Measurements from ENCODE around the gene CYP27B1. TPM values are rescaled to one million over a fixed set of nuclear protein-coding genes. Genes with fewer than 3 reads are reported as not detected.

Gene CYP27B1
- total and polyA plus RNA-seq, 2 donors (not counting 3 experiments of a cell fraction or from before 2014, with no cell fraction given), result 0.62 to 2.7 TPM

- no TSS peak for BruUV-seq (replicated peaks)
- no peak overlapping the region for H2AFZ ChIP-seq (ENCODE audit: low read depth, low read length)
- intact Hi-C loops (cut with micrococcal nuclease) (loop anchor here (1.0 kb wide), 1 partner anchor 149 kb away; no protein-coding TSS in a partner anchor), dilution Hi-C loops (cut with MboI; ENCODE audit: extremely low pct_ligation_motif_present, low sequenced_read_pairs) (no loop called here)
- TF ChIP-seq POLR2A (IDR thresholded peaks at IDR 0.05; ENCODE audit: low read depth, low read length) (no peak), GATA2 (IDR thresholded peaks at IDR 0.05; ENCODE audit: insufficient read depth, insufficient read length, low read depth, low read length) (no peak), EZH2 (IDR thresholded peaks at IDR 0.05; ENCODE audit: borderline replicate concordance, low read depth, low read length, severe bottlenecking) (peak; percentile 47), JUN (IDR thresholded peaks at IDR 0.05; ENCODE audit: borderline replicate concordance, insufficient read depth, insufficient read length, low read depth) (no peak), FOS (IDR thresholded peaks at IDR 0.05; ENCODE audit: borderline replicate concordance, insufficient read depth, low read length) (no peak), MYC (IDR thresholded peaks at IDR 0.05; ENCODE audit: low read depth, low read length) (no peak), CTCF (IDR thresholded peaks at IDR 0.05; ENCODE audit: extremely low read depth in 1 of 2, insufficient read depth in 1 of 2, low read depth in 1 of 2, low read length in 2 of 2) (peak; percentile 70 to 84), POLR2AphosphoS5 (IDR thresholded peaks at IDR 0.05; ENCODE audit: insufficient read depth, low read depth, low read length) (no peak)
- TF ChIP-seq, protein P1, sequence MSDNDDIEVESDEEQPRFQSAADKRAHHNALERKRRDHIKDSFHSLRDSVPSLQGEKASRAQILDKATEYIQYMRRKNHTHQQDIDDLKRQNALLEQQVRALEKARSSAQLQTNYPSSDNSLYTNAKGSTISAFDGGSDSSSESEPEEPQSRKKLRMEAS (IDR thresholded peaks at IDR 0.05; ENCODE audit: insufficient read depth, insufficient read length), result no peak
- no peak overlapping the region for H3K4me3 ChIP-seq (replicated peaks in 1 of 3; ENCODE audit: insufficient read depth in 1 of 3, low read depth in 1 of 3, low read length in 3 of 3)
- no peaks in the 10 kb centered on the region for H3K9me3 ChIP-seq (replicated peaks; ENCODE audit: control insufficient read depth, insufficient read depth, low read length)
- no peaks in the 10 kb centered on the region for H3K9me1 ChIP-seq (replicated peaks; ENCODE audit: control insufficient read depth, extremely low read depth, insufficient read depth, low read length)
- ChIA-PET POLR2A (no interaction called here), CTCF (interaction anchor here (0.5 to 2.6 kb wide), 22 partner anchors 9 to 185 kb away, joined by 3 to 48 read pairs (median 4); partner anchors contain the start of genes ATP23, CYP27B1, EEF1AKMT3 and METTL1)
- H3K27me3 ChIP-seq (ENCODE audit: control insufficient read depth in 2 of 2, insufficient read depth in 2 of 2, low read length in 2 of 2), result peaks cover 30 to 33% of the 10 kb centered on the region in 2 experiments
- H3K79me2 ChIP-seq (ENCODE audit: control insufficient read depth, insufficient read depth, low read length), result peaks cover 3% of the 10 kb centered on the region
- no peak for DNase-seq (ENCODE audit: low read depth, low spot score)
- H3K36me3 ChIP-seq (ENCODE audit: control insufficient read depth in 2 of 2, extremely low read depth in 1 of 2, insufficient read depth in 2 of 2, low read length in 2 of 2), result no peaks in the 10 kb centered on the region
- no peaks in the 10 kb centered on the region for H4K20me1 ChIP-seq (replicated peaks; ENCODE audit: control insufficient read depth, extremely low read depth, insufficient read depth, low read length)
- peak; percentile 43 for FAIRE-seq
- H3K4me2 ChIP-seq (ENCODE audit: insufficient read depth, low read length), result peak overlapping the region; percentile 7
- H3K27ac ChIP-seq (ENCODE audit: insufficient read depth, low read depth, low read length), result no peak overlapping the region
- peaks cover 8% of the 10 kb centered on the region for H3K4me1 ChIP-seq (ENCODE audit: control insufficient read depth, extremely low read depth, insufficient read depth, low read length)
- no peak overlapping the region for H3K9ac ChIP-seq (replicated peaks; ENCODE audit: extremely low read depth, insufficient read depth, low read length)
These were observed 10.2 kb downstream of the CYP27B1 start for GRCh38 chr12:57756406-57757341.

Measured in endothelial cell of umbilical vein (primary cell).